Cardiac fibroblast (primary cell): ENCODE data around the gene MPP3.

Experiments used
- DNase-seq, 2 donors: peaks; one replicate each; pipeline versions ENCODE4 v3.0.0 to v3.0.0-alpha.2; 2010; ENCODE audit warnings: low read depth in 2 of 2
- H3K4me3 ChIP-seq, 2 donors: replicated peaks in 1 of 2; 1 replicate in 1 of 2; 2 replicates in 1 of 2; pipeline ENCODE4 v1.5.1; 2011; ENCODE audit warnings: low read depth in 2 of 2, low read length in 2 of 2, mild to moderate bottlenecking in 2 of 2, moderate library complexity in 1 of 2
- TF ChIP-seq, protein P1 (sequence below): IDR thresholded peaks from one replicate; pipeline ENCODE4 v1.5.1; 2011; ENCODE audit warnings: low read depth, mild to moderate bottlenecking, low read length, inconsistent platforms

MPP3 gene

DNA sequence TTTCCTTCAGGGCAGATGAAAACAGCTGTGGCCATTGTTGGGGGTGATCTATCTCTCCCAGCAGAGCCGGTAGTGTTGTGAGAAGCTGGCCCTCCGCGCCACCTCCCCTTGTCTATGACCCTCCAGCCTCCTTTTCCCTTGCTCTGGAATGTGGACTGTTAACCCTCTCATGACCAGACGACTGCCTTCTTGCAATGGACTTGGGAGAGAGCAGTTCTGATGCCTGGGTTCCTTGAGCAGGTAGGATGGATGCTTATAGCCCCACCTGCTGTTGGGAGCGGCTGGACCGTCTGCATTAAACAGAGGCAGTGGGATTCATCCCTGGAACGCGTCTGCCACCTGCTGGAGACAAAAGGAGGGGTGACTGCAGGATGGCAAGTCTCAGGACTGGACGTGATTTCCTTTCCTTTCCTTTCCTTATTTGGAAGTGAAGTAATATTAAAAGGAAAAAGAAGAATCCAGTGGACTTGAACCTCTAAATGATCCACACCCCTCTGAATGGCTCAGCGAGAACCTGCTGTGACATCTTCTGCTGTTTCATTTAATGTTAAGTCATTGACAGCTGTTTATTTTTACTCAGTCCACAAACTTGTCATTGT, 72.6 kb downstream of the MPP3 start:
- peak; percentile 95 for DNase-seq
- TF ChIP-seq, protein P1, sequence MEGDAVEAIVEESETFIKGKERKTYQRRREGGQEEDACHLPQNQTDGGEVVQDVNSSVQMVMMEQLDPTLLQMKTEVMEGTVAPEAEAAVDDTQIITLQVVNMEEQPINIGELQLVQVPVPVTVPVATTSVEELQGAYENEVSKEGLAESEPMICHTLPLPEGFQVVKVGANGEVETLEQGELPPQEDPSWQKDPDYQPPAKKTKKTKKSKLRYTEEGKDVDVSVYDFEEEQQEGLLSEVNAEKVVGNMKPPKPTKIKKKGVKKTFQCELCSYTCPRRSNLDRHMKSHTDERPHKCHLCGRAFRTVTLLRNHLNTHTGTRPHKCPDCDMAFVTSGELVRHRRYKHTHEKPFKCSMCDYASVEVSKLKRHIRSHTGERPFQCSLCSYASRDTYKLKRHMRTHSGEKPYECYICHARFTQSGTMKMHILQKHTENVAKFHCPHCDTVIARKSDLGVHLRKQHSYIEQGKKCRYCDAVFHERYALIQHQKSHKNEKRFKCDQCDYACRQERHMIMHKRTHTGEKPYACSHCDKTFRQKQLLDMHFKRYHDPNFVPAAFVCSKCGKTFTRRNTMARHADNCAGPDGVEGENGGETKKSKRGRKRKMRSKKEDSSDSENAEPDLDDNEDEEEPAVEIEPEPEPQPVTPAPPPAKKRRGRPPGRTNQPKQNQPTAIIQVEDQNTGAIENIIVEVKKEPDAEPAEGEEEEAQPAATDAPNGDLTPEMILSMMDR: peak; percentile 98
- H3K4me3 ChIP-seq: no peak overlapping the region

DNA sequence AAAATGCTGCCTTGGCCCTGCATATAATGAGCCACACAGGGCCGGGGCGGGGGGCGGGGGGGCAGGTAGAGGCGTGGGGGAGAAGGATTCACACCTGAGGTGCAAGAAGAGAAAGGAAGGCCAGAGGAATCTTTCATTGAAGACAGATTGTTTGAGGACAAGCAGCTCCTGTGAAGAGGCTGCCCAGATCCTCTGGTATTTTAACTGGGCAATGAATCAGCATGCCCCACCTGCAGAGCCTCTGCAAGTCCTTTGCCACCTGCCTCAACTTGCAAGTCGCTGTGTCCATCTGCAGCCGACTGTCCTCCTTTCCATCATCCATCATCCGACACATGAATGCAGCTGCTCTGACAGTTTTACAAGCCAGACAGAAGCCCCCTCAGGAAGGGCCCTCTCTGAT, 73.1 kb downstream of the MPP3 start:
- DNase-seq: no peak
- TF ChIP-seq, protein P1: no peak
- no peak overlapping the region for H3K4me3 ChIP-seq

DNA sequence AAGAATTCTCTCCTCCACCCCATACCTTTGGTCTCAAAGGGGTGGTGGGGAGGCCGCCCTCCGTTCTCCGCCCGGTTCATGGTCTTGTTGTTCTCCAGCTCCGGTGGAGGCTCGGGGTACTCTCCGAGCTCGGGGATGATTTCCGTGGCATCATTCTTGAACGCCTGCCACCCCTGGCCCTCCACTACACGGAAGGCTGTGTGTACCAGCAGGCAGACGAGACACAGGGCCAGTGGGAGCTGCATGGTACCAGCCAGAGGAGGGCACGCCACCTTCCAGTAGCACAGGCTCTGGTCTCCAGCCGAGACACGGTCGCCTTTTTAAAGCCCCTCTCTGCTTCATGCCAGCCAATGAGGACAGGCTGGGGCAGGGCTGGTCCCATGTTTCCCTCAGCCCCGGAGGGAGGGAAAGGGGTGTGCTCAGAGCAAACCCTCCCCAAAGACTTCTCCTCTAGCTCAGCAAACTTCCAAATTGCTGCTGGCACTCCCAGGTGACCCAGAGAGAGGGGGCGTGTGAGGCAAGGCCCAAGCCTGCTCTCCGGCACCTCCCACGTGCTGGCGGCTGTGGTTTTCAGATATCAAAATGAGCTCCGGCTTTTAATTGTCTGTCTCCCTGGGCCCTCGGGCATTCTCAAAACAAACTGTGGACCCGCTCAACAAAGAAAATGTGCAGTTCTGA, 74.3 kb downstream of the MPP3 start, which contains the start of gene SOST:
SOST (minus strand) TSS at position 295 of the 678 bp plus-strand sequence; CDS start at position 245, 50 bp downstream.
- H3K4me3 ChIP-seq: no peak within 1 kb of the TSS
- TF ChIP-seq, protein P1: no peak
- DNase-seq: no peak

DNA sequence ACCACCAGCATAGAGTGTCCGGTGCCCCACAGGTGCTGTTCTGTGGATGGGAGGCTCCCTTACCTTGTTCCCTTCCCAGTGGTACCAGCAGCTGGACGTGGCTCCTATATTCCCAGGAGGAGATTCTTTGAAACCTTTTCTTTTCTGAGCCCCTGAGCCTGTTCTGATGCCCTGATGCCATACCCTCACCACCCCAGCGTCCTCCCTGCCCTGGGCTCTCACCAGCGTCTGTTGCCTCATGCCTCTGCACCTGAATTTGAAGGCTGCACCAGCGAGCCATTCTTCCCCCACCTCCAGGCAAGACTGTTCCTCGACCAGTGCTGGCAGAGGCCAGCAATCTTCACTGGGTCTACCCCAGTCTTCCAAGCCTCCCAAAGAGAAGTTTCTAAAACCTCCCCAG, 74.9 kb downstream of the MPP3 start:
- no peak for DNase-seq
- no peak overlapping the region for H3K4me3 ChIP-seq
- TF ChIP-seq, protein P1: no peak

DNA sequence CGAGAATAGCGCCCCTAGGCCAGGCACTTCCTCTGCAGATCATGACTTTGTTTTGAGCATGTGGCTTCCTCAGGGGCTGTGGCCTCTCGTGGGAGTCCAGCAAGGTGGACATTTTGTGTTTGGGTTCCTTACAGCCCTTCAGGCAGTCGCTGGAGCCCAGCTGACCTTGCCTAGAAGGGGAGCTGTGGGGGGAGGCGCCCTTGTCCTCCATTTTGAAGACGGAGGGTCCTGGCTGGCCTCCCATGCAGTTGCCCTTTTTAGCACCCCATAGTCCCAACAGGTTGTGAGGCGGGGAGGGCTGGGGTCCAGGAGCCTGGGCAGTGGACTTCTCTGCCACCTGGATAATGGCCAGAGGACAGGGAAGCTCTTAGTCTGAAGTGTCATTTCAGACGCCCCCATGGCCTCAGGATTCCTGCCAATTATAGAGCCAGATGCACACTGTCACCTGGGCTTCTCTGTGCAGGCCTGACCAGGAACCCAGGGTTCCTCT, 75.7 kb downstream of the MPP3 start:
- no peak for DNase-seq
- no peak overlapping the region for H3K4me3 ChIP-seq
- TF ChIP-seq, protein P1: no peak

DNA sequence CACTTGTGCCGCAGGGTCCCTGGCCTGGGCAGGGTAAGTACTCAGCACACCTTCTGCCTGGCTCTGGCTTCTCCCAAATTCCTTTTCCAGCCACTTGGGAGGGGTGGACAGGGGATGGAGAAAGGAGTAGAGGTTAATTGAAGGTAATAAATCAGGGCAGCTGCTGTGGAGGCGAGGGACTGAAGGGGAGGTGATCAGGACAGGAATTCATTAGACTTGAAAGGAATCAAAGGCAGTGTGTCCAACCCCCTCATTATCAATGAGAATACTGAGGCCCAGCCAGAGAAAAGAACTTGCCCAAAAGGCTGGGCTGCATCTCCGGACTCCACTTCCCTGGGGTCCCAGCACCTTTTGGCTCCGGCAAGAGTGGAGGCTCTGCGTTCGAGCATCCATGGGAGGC, 76.7 kb downstream of the MPP3 start:
- DNase-seq: no peak
- H3K4me3 ChIP-seq: no peak overlapping the region

More for the DNA sequence above, 76.7 kb downstream of the MPP3 start:
- TF ChIP-seq, protein P1: no peak
